Measurements from ENCODE around the gene LLGL1.

The LLGL1 gene

GRCh38 chr17:18278867-18279266, 53.4 kb downstream of the LLGL1 start:
- DNase-seq = no peak

GRCh38 chr17:18280249-18280648, 54.8 kb downstream of the LLGL1 start:
- DNase-seq = no peak

GRCh38 chr17:18280766-18281371, 55.4 kb downstream of the LLGL1 start:
- DNase-seq = no peak

GRCh38 chr17:18281788-18282187, 56.4 kb downstream of the LLGL1 start:
- no peak for DNase-seq

- DNase-seq = no peak
Measured at GRCh38 chr17:18285296-18285695, 59.9 kb downstream of the LLGL1 start.

- DNase-seq = no peak
Measured at GRCh38 chr17:18291718-18292540, 66.5 kb downstream of the LLGL1 start.

Measured in fibroblast of skin of right quadriceps (primary cell).